A673 (cell line): Measurements from ENCODE around the gene RFX2.

Source experiments
- CTCF ChIP-seq: fragments of 300-800, 200-600 bp; sonication (generic); conservative IDR thresholded peaks from 2 replicates; pipeline ENCODE4 v1.5.1; 2017; ENCODE audit warnings: low read depth, mild to moderate bottlenecking, antibody characterized with exemption, low read length, moderate library complexity, mixed read lengths
- EZH2 ChIP-seq: fragments of 200-600 bp; sonication (generic); IDR thresholded peaks from 2 replicates; pipeline ENCODE4 v1.6.1; 2017; ENCODE audit warnings: borderline replicate concordance, low read depth, mild to moderate bottlenecking, mixed read lengths, antibody characterized with exemption, low read length; ENCODE audit not compliant: poor library complexity, severe bottlenecking

GRCh38 chr19:5975388-5975728 is 134.9 kb downstream of the RFX2 start:
- no peak for TF ChIP-seq CTCF
- TF ChIP-seq EZH2 = no peak
